ENCODE data around the gene CCND2. TPM values are rescaled to one million over a fixed set of nuclear protein-coding genes. Genes with fewer than 3 reads are reported as not detected.

CCND2 gene
- total RNA-seq, 1 experiment from 2014 or later, result not detected

GRCh38 chr12:4281173-4281654, 7.7 kb downstream of the CCND2 start:
- H3K4me2 ChIP-seq (ENCODE audit: low read length), result no peak overlapping the region
- POLR2A ChIA-PET (ENCODE audit: unreplicated experiment), result no interaction called here
- intact Hi-C loops (cut with micrococcal nuclease), result no loop called here
- no peak overlapping the region for H3K9ac ChIP-seq (ENCODE audit: low read length)
- no peaks in the 10 kb centered on the region for H3F3A ChIP-seq (ENCODE audit: low read length, unreplicated experiment)
- no peaks in the 10 kb centered on the region for H3K9me2 ChIP-seq (replicated peaks; ENCODE audit: low read length)
- no peak overlapping the region for H2AFZ ChIP-seq (ENCODE audit: low read length)
- no peaks in the 10 kb centered on the region for H3K36me3 ChIP-seq (ENCODE audit: low read depth, low read length)
- H3K27me3 ChIP-seq (ENCODE audit: low read length), result peaks cover 46% of the 10 kb centered on the region
- no peaks in the 10 kb centered on the region for H4K20me1 ChIP-seq (ENCODE audit: low read length)
- DNase-seq (no peak), ATAC-seq (no peak)
- CTCF ChIA-PET, result no interaction called here
- no TSS peak for BruUV-seq (replicated peaks)
- no peaks in the 10 kb centered on the region for H3K79me2 ChIP-seq (ENCODE audit: low read length)
- H3K27ac ChIP-seq (ENCODE audit: low read length), result no peak overlapping the region
- no peak overlapping the region for H3K4me3 ChIP-seq (ENCODE audit: low read length)
- TF ChIP-seq EZH2phosphoT487 (IDR thresholded peaks at IDR 0.05; ENCODE audit: borderline replicate concordance, low read length) (no peak), CTCF (conservative IDR thresholded peaks at IDR 0.05; ENCODE audit: low read depth, low read length) (no peak), EZH2 (IDR thresholded peaks at IDR 0.05; ENCODE audit: low read length, unreplicated experiment) (no peak)
- no peaks in the 10 kb centered on the region for H3K4me1 ChIP-seq (ENCODE audit: insufficient read depth, low read length)
- no peaks in the 10 kb centered on the region for H3K9me3 ChIP-seq (ENCODE audit: low read length)

GRCh38 chr12:4282103-4282891, 8.7 kb downstream of the CCND2 start:
- ChIA-PET POLR2A (ENCODE audit: unreplicated experiment) (no interaction called here), CTCF (no interaction called here)
- DNase-seq (no peak), ATAC-seq (no peak)
- Histone ChIP-seq H3K27ac (ENCODE audit: low read length) (no peak overlapping the region), H3K4me1 (ENCODE audit: insufficient read depth, low read length) (no peaks in the 10 kb centered on the region), H3K9ac (ENCODE audit: low read length) (no peak overlapping the region), H3K36me3 (ENCODE audit: low read depth, low read length) (no peaks in the 10 kb centered on the region), H3K9me3 (ENCODE audit: low read length) (no peaks in the 10 kb centered on the region), H4K20me1 (ENCODE audit: low read length) (no peaks in the 10 kb centered on the region), H3K9me2 (replicated peaks; ENCODE audit: low read length) (no peaks in the 10 kb centered on the region), H3K4me3 (ENCODE audit: low read length) (no peak overlapping the region), H3K79me2 (ENCODE audit: low read length) (no peaks in the 10 kb centered on the region), H3K4me2 (ENCODE audit: low read length) (no peak overlapping the region), H3F3A (ENCODE audit: low read length, unreplicated experiment) (no peaks in the 10 kb centered on the region), H2AFZ (ENCODE audit: low read length) (no peak overlapping the region), H3K27me3 (ENCODE audit: low read length) (peaks cover 39% of the 10 kb centered on the region)
- intact Hi-C loops (cut with micrococcal nuclease), result no loop called here
- no peak for TF ChIP-seq EZH2phosphoT487 (IDR thresholded peaks at IDR 0.05; ENCODE audit: borderline replicate concordance, low read length)
- TF ChIP-seq EZH2 (IDR thresholded peaks at IDR 0.05; ENCODE audit: low read length, unreplicated experiment), result no peak
- TF ChIP-seq CTCF (conservative IDR thresholded peaks at IDR 0.05; ENCODE audit: low read depth, low read length), result no peak
- no TSS peak for BruUV-seq (replicated peaks)

- POLR2A ChIA-PET (ENCODE audit: unreplicated experiment), result no interaction called here
- Histone ChIP-seq H3K4me2 (ENCODE audit: low read length) (no peak overlapping the region), H3K9ac (ENCODE audit: low read length) (no peak overlapping the region), H3K36me3 (ENCODE audit: low read depth, low read length) (no peaks in the 10 kb centered on the region), H3K9me2 (replicated peaks; ENCODE audit: low read length) (no peaks in the 10 kb centered on the region), H2AFZ (ENCODE audit: low read length) (no peak overlapping the region), H3K79me2 (ENCODE audit: low read length) (no peaks in the 10 kb centered on the region), H4K20me1 (ENCODE audit: low read length) (no peaks in the 10 kb centered on the region), H3K27me3 (ENCODE audit: low read length) (peaks cover 39% of the 10 kb centered on the region), H3K27ac (ENCODE audit: low read length) (no peak overlapping the region), H3F3A (ENCODE audit: low read length, unreplicated experiment) (no peaks in the 10 kb centered on the region), H3K9me3 (ENCODE audit: low read length) (no peaks in the 10 kb centered on the region), H3K4me1 (ENCODE audit: insufficient read depth, low read length) (no peaks in the 10 kb centered on the region), H3K4me3 (ENCODE audit: low read length) (no peak overlapping the region)
- BruUV-seq (replicated peaks), result no TSS peak
- intact Hi-C loops (cut with micrococcal nuclease), result no loop called here
- no peak for TF ChIP-seq EZH2phosphoT487 (IDR thresholded peaks at IDR 0.05; ENCODE audit: borderline replicate concordance, low read length)
- no peak for TF ChIP-seq EZH2 (IDR thresholded peaks at IDR 0.05; ENCODE audit: low read length, unreplicated experiment)
- DNase-seq (no peak), ATAC-seq (no peak)
- CTCF ChIA-PET, result no interaction called here
These were observed 9.4 kb downstream of the CCND2 start for GRCh38 chr12:4282892-4283511.
